ENCODE measurements around the gene UBA52. TPM values are rescaled to one million over a fixed set of nuclear protein-coding genes. Genes with fewer than 3 reads are reported as not detected.

The UBA52 gene
- total and polyA plus RNA-seq, 2 experiments from 2014 or later = 627 to 1,301 TPM

DNA sequence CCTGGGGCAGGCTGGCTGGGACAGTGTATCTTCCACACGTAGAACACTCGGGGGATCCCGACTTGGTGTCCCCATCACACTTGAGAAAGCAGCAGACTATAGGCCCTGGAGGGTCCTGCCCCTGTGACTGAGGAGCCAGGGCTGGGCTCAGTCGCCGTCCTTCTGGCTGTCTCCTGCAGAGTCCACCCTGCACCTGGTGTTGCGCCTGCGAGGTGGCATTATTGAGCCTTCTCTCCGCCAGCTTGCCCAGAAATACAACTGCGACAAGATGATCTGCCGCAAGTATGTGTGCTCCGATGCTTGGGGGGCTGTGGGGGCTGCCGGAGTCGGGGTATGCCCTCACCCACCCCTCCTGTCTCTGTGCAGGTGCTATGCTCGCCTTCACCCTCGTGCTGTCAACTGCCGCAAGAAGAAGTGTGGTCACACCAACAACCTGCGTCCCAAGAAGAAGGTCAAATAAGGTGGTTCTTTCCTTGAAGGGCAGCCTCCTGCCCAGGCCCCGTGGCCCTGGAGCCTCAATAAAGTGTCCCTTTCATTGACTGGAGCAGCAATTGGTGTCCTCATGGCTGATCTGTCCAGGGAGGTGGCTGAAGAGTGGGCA is 3.1 kb downstream of the UBA52 start (continued):
- TF ChIP-seq, protein P1, sequence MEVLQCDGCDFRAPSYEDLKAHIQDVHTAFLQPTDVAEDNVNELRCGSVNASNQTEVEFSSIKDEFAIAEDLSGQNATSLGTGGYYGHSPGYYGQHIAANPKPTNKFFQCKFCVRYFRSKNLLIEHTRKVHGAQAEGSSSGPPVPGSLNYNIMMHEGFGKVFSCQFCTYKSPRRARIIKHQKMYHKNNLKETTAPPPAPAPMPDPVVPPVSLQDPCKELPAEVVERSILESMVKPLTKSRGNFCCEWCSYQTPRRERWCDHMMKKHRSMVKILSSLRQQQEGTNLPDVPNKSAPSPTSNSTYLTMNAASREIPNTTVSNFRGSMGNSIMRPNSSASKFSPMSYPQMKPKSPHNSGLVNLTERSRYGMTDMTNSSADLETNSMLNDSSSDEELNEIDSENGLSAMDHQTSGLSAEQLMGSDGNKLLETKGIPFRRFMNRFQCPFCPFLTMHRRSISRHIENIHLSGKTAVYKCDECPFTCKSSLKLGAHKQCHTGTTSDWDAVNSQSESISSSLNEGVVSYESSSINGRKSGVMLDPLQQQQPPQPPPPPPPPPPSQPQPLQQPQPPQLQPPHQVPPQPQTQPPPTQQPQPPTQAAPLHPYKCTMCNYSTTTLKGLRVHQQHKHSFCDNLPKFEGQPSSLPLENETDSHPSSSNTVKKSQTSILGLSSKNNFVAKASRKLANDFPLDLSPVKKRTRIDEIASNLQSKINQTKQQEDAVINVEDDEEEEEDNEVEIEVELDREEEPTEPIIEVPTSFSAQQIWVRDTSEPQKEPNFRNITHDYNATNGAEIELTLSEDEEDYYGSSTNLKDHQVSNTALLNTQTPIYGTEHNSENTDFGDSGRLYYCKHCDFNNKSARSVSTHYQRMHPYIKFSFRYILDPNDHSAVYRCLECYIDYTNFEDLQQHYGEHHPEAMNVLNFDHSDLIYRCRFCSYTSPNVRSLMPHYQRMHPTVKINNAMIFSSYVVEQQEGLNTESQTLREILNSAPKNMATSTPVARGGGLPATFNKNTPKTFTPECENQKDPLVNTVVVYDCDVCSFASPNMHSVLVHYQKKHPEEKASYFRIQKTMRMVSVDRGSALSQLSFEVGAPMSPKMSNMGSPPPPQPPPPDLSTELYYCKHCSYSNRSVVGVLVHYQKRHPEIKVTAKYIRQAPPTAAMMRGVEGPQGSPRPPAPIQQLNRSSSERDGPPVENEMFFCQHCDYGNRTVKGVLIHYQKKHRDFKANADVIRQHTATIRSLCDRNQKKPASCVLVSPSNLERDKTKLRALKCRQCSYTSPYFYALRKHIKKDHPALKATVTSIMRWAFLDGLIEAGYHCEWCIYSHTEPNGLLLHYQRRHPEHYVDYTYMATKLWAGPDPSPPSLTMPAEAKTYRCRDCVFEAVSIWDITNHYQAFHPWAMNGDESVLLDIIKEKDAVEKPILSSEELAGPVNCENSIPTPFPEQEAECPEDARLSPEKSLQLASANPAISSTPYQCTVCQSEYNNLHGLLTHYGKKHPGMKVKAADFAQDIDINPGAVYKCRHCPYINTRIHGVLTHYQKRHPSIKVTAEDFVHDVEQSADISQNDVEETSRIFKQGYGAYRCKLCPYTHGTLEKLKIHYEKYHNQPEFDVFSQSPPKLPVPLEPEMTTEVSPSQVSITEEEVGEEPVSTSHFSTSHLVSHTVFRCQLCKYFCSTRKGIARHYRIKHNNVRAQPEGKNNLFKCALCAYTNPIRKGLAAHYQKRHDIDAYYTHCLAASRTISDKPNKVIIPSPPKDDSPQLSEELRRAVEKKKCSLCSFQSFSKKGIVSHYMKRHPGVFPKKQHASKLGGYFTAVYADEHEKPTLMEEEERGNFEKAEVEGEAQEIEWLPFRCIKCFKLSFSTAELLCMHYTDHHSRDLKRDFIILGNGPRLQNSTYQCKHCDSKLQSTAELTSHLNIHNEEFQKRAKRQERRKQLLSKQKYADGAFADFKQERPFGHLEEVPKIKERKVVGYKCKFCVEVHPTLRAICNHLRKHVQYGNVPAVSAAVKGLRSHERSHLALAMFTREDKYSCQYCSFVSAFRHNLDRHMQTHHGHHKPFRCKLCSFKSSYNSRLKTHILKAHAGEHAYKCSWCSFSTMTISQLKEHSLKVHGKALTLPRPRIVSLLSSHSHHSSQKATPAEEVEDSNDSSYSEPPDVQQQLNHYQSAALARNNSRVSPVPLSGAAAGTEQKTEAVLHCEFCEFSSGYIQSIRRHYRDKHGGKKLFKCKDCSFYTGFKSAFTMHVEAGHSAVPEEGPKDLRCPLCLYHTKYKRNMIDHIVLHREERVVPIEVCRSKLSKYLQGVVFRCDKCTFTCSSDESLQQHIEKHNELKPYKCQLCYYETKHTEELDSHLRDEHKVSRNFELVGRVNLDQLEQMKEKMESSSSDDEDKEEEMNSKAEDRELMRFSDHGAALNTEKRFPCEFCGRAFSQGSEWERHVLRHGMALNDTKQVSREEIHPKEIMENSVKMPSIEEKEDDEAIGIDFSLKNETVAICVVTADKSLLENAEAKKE (CRISPR knock-in tag; IDR thresholded peaks at IDR 0.05) = no peak
- TF ChIP-seq JUNB (IDR thresholded peaks at IDR 0.05; ENCODE audit: unreplicated experiment) = no peak
- no peak for TF ChIP-seq POLR2AphosphoS5 (IDR thresholded peaks at IDR 0.05; ENCODE audit: low read depth)
- TF ChIP-seq NANOG (IDR thresholded peaks at IDR 0.05; ENCODE audit: borderline replicate concordance) = no peak
- TF ChIP-seq, protein P2, sequence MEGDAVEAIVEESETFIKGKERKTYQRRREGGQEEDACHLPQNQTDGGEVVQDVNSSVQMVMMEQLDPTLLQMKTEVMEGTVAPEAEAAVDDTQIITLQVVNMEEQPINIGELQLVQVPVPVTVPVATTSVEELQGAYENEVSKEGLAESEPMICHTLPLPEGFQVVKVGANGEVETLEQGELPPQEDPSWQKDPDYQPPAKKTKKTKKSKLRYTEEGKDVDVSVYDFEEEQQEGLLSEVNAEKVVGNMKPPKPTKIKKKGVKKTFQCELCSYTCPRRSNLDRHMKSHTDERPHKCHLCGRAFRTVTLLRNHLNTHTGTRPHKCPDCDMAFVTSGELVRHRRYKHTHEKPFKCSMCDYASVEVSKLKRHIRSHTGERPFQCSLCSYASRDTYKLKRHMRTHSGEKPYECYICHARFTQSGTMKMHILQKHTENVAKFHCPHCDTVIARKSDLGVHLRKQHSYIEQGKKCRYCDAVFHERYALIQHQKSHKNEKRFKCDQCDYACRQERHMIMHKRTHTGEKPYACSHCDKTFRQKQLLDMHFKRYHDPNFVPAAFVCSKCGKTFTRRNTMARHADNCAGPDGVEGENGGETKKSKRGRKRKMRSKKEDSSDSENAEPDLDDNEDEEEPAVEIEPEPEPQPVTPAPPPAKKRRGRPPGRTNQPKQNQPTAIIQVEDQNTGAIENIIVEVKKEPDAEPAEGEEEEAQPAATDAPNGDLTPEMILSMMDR (conservative IDR thresholded peaks at IDR 0.05; ENCODE audit: low read depth in 2 of 2) = no peak

DNA sequence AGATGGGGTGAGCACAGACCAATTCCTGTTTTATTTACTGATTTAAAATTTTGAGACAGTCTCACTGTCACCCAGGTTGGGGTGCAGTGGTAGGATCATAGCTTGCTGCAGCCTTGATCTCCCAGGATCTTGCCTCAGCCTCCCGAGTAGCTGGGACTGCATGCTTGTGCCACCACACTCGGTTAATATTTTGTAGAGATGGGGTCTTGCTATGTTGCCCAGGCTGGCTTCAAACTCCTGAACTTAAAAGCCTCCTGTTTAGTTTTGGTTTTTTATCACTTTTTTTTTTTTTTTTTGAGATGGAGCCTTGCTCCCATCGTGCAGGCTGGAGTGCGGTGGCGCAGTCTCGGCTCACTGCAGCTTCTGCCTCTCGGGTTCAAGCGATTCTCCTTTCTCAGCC is 4.7 kb downstream of the UBA52 start:
- Mint-ChIP-seq H3K27me3 (ENCODE audit: insufficient read depth, low read depth, poor library complexity) (peaks cover 17% of the 10 kb centered on the region), H3K27ac (no peak overlapping the region)
- DNase-seq (ENCODE audit: low spot score) = no peak
- TF ChIP-seq EZH2 (IDR thresholded peaks at IDR 0.05; ENCODE audit: low read depth, unreplicated experiment) (no peak), CREB1 (CRISPR knock-in tag; IDR thresholded peaks at IDR 0.05; ENCODE audit: low read depth) (no peak), NANOG (IDR thresholded peaks at IDR 0.05; ENCODE audit: borderline replicate concordance) (no peak)
- TF ChIP-seq, protein P1 (CRISPR knock-in tag; IDR thresholded peaks at IDR 0.05) = no peak

More for the DNA sequence above, 4.7 kb downstream of the UBA52 start:
- H3K36me3 Mint-ChIP-seq (ENCODE audit: low read depth) = peaks cover 65% of the 10 kb centered on the region
- H2AFZ ChIP-seq = no peak overlapping the region
- H3K9me3 Mint-ChIP-seq = no peaks in the 10 kb centered on the region
- peaks cover 8% of the 10 kb centered on the region for H3K4me1 ChIP-seq (ENCODE audit: insufficient read depth)
- no peaks in the 10 kb centered on the region for H3K27me3 ChIP-seq (ENCODE audit: insufficient read depth)
- peaks cover 11% of the 10 kb centered on the region for H3K4me1 Mint-ChIP-seq
- H3K4me2 ChIP-seq = no peak overlapping the region
- H3K36me3 ChIP-seq (ENCODE audit: insufficient read depth) = peaks cover 36% of the 10 kb centered on the region
- H3F3A ChIP-seq (replicated peaks; ENCODE audit: low read depth) = peaks cover 51% of the 10 kb centered on the region
- peaks cover 29% of the 10 kb centered on the region for H3K79me2 ChIP-seq (replicated peaks; ENCODE audit: insufficient read depth)
- H3K4me3 Mint-ChIP-seq = no peak overlapping the region
- H3K9me2 ChIP-seq (ENCODE audit: insufficient read depth) = no peaks in the 10 kb centered on the region
- peaks cover 31% of the 10 kb centered on the region for H4K20me1 ChIP-seq (replicated peaks; ENCODE audit: insufficient read depth)
- no peak overlapping the region for H3K4me3 ChIP-seq
- 0 out of 2 replicates have a peak overlapping the region, but pooled peaks have one; percentile 63 for H3K27ac ChIP-seq (ENCODE audit: low read depth)
- no peak for ATAC-seq
